ENCODE results near the gene ITSN2. TPM values are rescaled to one million over a fixed set of nuclear protein-coding genes. Genes with fewer than 3 reads are reported as not detected.

ITSN2 gene
- total and polyA plus RNA-seq, 4 donors = 34.3 to 77.2 (median 54.5) TPM

DNA sequence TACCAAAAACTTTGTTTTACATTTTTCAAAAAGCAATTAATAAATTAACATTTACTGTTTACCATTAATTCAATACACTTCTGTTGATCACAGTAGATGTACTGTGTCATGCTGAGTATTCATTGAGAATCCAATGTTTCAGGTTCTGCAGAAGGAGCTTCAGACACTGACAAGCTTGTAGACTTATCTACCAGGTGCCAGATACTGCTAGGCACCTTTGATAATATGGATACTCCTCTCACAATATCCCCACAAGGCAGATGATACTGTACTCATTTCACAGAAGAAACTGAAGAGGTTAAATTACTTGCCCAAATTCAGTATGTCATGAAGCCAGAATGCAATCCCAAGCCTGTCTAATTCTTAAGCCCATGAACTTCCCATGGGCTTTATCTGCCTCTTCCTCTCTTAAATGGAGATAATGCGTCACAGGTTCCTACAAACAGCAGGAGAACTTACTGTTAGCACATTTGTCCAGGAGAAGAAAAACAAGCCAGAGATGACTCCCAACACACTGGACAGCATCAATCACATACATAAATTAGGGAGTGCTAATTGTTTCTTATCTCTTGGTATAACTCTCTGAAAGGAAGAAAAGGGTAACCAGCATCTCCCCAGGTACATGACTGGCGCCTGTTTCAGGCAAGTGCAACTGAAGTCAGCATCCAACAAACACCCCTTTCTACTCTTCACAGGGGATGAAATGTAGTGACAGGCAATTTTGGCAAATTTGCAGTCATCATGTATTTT is 27.4 kb downstream of the ITSN2 start:
- no peak overlapping the region for H3K27ac ChIP-seq (ENCODE audit: low read depth in 1 of 2, low read length in 1 of 2)
- no peaks in the 10 kb centered on the region for H3K9me3 ChIP-seq (ENCODE audit: control insufficient read depth in 4 of 4, insufficient read depth in 3 of 4, low read length in 3 of 4)
- H3K4me1 ChIP-seq (ENCODE audit: control insufficient read depth in 5 of 5, insufficient read depth in 5 of 5, low read length in 5 of 5) = peaks cover 0 to 19% (median 4%) of the 10 kb centered on the region in 5 donors
- whole genome bisulfite sequencing, 2 donors = 76 to 85% methylated on average over 2 of the region's 2 CpGs
- H3K27me3 ChIP-seq (ENCODE audit: control insufficient read depth in 3 of 3, insufficient read depth in 3 of 3, low read length in 2 of 3) = no peaks in the 10 kb centered on the region
- peaks cover 0 to 3% (median 1%) of the 10 kb centered on the region in 4 donors for H3K36me3 ChIP-seq (ENCODE audit: control insufficient read depth in 4 of 4, insufficient read depth in 4 of 4, low read length in 4 of 4)
- H3K4me3 ChIP-seq = no peak overlapping the region
- no peak overlapping the region for H3K9ac ChIP-seq (ENCODE audit: insufficient read depth in 1 of 2, low read length in 2 of 2)
- TF ChIP-seq CTCF (IDR thresholded peaks at IDR 0.05; ENCODE audit: control extremely low read depth, extremely low read depth) = no peak
- ATAC-seq (ENCODE audit: insufficient read depth, low FRiP score) (no peak), DNase-seq (no peak)

- DNase-seq (no peak), ATAC-seq (ENCODE audit: insufficient read depth, low FRiP score) (no peak)
- Histone ChIP-seq H3K27me3 (ENCODE audit: control insufficient read depth in 3 of 3, insufficient read depth in 3 of 3, low read length in 2 of 3) (no peaks in the 10 kb centered on the region), H3K9me3 (ENCODE audit: control insufficient read depth in 4 of 4, insufficient read depth in 3 of 4, low read length in 3 of 4) (no peaks in the 10 kb centered on the region), H3K4me3 (no peak overlapping the region), H3K27ac (ENCODE audit: low read depth in 1 of 2, low read length in 1 of 2) (no peak overlapping the region), H3K36me3 (ENCODE audit: control insufficient read depth in 4 of 4, insufficient read depth in 4 of 4, low read length in 4 of 4) (peaks cover 0 to 3% (median 1%) of the 10 kb centered on the region in 4 donors), H3K4me1 (ENCODE audit: control insufficient read depth in 5 of 5, insufficient read depth in 5 of 5, low read length in 5 of 5) (peaks cover 0 to 14% (median 4%) of the 10 kb centered on the region in 5 donors), H3K9ac (ENCODE audit: insufficient read depth in 1 of 2, low read length in 2 of 2) (no peak overlapping the region)
- WGBS, 2 donors = 69 to 78% methylated on average over 11 of the region's 11 CpGs
- no peak for TF ChIP-seq CTCF (IDR thresholded peaks at IDR 0.05; ENCODE audit: control extremely low read depth, extremely low read depth)
These were observed 30.2 kb downstream of the ITSN2 start for GRCh38 chr2:24330161-24330560.

- H3K4me1 ChIP-seq (ENCODE audit: control insufficient read depth in 5 of 5, insufficient read depth in 5 of 5, low read length in 5 of 5) = peaks cover 0 to 14% (median 4%) of the 10 kb centered on the region in 5 donors
These were observed 30.6 kb downstream of the ITSN2 start for GRCh38 chr2:24329700-24330099.

More at GRCh38 chr2:24329700-24330099, 30.6 kb downstream of the ITSN2 start:
- Histone ChIP-seq H3K27ac (ENCODE audit: low read depth in 1 of 2, low read length in 1 of 2) (no peak overlapping the region), H3K36me3 (ENCODE audit: control insufficient read depth in 4 of 4, insufficient read depth in 4 of 4, low read length in 4 of 4) (peaks cover 0 to 3% (median 1%) of the 10 kb centered on the region in 4 donors), H3K27me3 (ENCODE audit: control insufficient read depth in 3 of 3, insufficient read depth in 3 of 3, low read length in 2 of 3) (no peaks in the 10 kb centered on the region), H3K9me3 (ENCODE audit: control insufficient read depth in 4 of 4, insufficient read depth in 3 of 4, low read length in 3 of 4) (no peaks in the 10 kb centered on the region), H3K4me3 (no peak overlapping the region), H3K9ac (ENCODE audit: insufficient read depth in 1 of 2, low read length in 2 of 2) (no peak overlapping the region)
- ATAC-seq (ENCODE audit: insufficient read depth, low FRiP score) (no peak), DNase-seq (peak in 1 of 3 donors; percentile 26)
- TF ChIP-seq CTCF (IDR thresholded peaks at IDR 0.05; ENCODE audit: control extremely low read depth, extremely low read depth) = no peak
- WGBS, 2 donors = 9 to 15% methylated on average over 2 of the region's 2 CpGs
